Fibroblast of lung (primary cell): ENCODE data around the gene EIF2S1.

Experiments
- EZH2 ChIP-seq: IDR thresholded peaks from 2 replicates; pipeline ENCODE4 v1.5.1; 2012; ENCODE audit warnings: low read length, control low read depth, mild to moderate bottlenecking; ENCODE audit errors: missing control alignments
- TF ChIP-seq, protein P1 (sequence below), 2 donors: IDR thresholded peaks in 1 of 2; conservative IDR thresholded peaks in 1 of 2; 1 replicate in 1 of 2; 2 replicates in 1 of 2; pipeline ENCODE4 v1.5.1; 2011 to 2012; ENCODE audit warnings: low read length in 2 of 2, control low read depth in 1 of 2, inconsistent platforms in 1 of 2, low read depth in 1 of 2, mild to moderate bottlenecking in 1 of 2

DNA sequence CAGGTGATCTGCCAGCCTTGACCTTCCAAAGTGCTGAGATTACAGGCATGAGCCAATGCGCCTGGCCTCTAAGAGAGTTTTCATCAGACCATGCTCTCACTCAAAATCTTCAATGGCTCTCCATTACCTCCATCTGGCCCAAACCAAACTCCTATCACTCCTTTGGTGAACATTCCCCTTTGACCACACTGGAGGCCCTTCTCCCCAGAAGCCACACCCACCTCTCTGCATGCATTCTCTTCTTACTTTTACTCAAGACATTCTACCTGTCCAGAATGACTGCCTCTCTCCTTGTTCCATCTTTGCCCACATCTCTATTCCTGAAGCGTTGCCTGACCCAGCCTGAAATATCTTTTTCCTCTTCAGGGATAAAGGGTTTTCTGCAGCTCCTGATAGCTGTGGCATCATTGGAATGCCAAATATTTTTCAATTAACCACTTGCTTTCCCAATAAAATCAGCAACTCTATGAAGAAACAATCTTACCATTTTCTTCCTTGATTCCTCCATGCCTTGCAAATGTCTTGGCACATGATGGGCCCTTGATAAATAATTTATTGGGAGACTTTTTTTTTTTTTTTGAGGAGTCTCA, 36.3 kb downstream of the EIF2S1 start:
- TF ChIP-seq, protein P1, sequence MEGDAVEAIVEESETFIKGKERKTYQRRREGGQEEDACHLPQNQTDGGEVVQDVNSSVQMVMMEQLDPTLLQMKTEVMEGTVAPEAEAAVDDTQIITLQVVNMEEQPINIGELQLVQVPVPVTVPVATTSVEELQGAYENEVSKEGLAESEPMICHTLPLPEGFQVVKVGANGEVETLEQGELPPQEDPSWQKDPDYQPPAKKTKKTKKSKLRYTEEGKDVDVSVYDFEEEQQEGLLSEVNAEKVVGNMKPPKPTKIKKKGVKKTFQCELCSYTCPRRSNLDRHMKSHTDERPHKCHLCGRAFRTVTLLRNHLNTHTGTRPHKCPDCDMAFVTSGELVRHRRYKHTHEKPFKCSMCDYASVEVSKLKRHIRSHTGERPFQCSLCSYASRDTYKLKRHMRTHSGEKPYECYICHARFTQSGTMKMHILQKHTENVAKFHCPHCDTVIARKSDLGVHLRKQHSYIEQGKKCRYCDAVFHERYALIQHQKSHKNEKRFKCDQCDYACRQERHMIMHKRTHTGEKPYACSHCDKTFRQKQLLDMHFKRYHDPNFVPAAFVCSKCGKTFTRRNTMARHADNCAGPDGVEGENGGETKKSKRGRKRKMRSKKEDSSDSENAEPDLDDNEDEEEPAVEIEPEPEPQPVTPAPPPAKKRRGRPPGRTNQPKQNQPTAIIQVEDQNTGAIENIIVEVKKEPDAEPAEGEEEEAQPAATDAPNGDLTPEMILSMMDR (conservative IDR thresholded peaks at IDR 0.05 in 1 of 2, IDR thresholded peaks at IDR 0.05 in 1 of 2; ENCODE audit: low read depth in 1 of 2, low read length in 2 of 2): no peak
- TF ChIP-seq EZH2: no peak
